ENCODE data around the gene RFT1.

Gene RFT1

DNA sequence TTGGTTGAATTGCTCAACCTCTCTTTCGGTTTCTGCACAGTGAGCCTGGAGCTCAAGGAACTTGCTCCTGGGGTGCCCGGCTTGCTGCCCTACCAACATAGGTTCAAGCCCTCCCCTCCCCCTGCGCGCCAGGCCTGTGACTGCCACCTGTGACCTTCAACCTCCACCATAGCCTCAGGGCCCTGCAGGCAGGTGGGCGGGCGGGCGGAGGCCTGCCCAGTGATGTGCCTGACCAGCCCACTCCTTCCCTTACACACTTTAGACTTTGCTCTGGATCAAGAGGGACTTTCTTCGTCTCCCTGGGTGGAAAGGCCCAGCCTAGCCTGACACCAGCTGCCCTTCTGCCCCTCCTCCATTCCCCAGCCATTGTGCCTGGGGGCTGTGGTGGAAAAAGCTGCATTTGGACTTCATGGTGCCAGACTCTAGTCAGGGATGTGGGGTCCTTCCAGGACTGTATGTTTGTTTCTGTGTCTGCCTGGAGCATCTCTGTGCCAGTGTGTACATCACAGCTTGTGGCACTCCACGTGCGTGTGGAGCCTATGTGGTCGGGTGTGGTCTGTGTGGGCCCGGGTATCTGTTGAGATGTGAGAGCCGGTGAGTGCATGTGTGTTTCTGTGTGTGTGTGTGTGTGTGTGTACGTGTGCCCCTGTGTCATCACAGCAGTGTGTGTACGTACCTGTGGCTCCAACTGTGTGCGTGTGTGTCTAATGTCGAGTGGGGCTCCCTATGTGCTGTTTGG lies 40.3 kb upstream of the RFT1 start:
- peaks cover 100% of the 10 kb centered on the region for H4K20me1 ChIP-seq
- H3K9ac ChIP-seq, result peak overlapping the region; percentile 48; the same call in 1 of the 2 replicates
- peak overlapping the region; percentile 81 for H3K27ac ChIP-seq
- H3K36me3 ChIP-seq, result peaks cover 45% of the 10 kb centered on the region
- H3K9me3 ChIP-seq, result no peaks in the 10 kb centered on the region
- H3K27me3 ChIP-seq, result no peaks in the 10 kb centered on the region
- peaks cover 89% of the 10 kb centered on the region for H3K4me1 ChIP-seq
- H3K4me2 ChIP-seq, result peak overlapping the region; percentile 90
- H3K4me3 ChIP-seq, result 0 out of 2 replicates have a peak overlapping the region, but pooled peaks have one; percentile 23
- peak; percentile 96 for TF ChIP-seq Cebpa-rat (IDR thresholded peaks at IDR 0.05)

DNA sequence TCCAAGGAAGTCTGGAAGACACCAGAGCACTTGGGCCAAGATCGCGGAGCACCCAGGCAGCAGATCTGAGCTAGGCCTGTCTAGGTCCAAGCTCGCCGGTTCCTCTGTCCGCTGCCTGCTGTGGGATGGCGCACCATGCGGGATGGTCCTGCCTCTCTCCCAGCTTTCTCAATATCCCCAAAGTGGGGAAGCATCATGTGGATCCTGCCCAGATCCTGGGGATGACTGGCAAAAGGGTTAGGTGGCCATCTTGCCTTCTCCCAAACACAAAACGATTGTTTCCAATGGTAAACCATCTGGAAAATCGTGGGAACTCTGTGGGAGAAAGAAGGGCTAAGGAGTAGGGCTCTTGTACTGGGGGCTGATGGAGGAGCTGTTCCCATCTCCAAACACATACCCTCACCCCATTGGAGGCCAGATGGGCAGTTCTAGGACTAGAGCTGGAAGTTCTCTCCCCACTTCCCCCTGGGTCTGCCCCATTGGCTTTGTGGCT lies 39.6 kb upstream of the RFT1 start:
- H4K20me1 ChIP-seq, result peaks cover 100% of the 10 kb centered on the region
- no peaks in the 10 kb centered on the region for H3K9me3 ChIP-seq
- H3K4me3 ChIP-seq, result 0 out of 2 replicates have a peak overlapping the region, but pooled peaks have one; percentile 24
- H3K27me3 ChIP-seq, result no peaks in the 10 kb centered on the region
- peak overlapping the region; percentile 81 for H3K27ac ChIP-seq
- peaks cover 45% of the 10 kb centered on the region for H3K36me3 ChIP-seq
- TF ChIP-seq Cebpa-rat (IDR thresholded peaks at IDR 0.05), result no peak
- H3K4me2 ChIP-seq, result peak overlapping the region; percentile 90
- H3K4me1 ChIP-seq, result peaks cover 93% of the 10 kb centered on the region
- H3K9ac ChIP-seq, result peak overlapping the region; percentile 48

DNA sequence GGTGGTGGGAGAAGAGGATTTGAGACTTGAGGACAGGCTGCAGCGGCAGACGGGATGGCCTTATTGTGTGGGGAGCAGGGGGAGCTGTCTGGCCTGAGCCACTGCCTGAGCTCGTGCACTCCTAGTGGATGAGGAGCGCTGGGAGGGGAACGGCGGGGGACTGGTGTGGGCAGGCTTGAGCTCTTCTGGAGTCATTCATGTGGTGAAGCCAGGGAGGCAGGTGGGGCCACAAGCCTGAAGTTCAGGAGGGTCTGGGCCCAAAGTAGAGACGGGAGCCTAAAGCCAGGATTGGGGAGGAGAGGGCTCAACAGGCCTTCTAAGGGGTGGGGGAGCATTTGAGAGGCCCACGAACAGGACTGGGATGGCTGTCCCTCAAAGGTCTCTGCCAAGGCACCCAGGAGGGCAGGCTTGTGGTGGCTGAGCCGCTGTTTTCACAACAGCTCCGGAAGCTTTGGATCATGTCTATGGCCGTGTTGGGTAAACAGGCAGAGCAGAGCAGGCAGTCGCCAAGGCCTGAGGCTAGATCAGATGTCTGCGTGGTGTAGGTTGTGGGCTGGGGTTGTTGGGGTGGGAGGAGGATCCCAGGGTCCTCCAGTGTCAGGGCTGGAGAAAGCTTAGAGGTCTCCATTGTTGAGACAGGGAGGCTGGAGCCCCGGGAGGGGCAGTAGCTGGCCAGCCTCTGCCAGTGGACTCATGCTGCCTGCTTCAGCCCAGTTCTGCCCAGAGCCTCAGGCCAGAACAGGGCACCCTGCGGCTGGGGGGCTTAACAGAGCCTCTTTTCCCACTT lies 39.0 kb upstream of the RFT1 start:
- peak overlapping the region; percentile 81 for H3K27ac ChIP-seq
- H3K4me3 ChIP-seq, result 0 out of 2 replicates have a peak overlapping the region, but pooled peaks have one; percentile 24
- TF ChIP-seq Cebpa-rat (IDR thresholded peaks at IDR 0.05), result no peak
- no peaks in the 10 kb centered on the region for H3K9me3 ChIP-seq
- no peaks in the 10 kb centered on the region for H3K27me3 ChIP-seq
- H3K4me2 ChIP-seq, result peak overlapping the region; percentile 90
- H3K9ac ChIP-seq, result peak overlapping the region; percentile 43
- peaks cover 100% of the 10 kb centered on the region for H4K20me1 ChIP-seq
- H3K4me1 ChIP-seq, result peaks cover 93% of the 10 kb centered on the region
- peaks cover 45% of the 10 kb centered on the region for H3K36me3 ChIP-seq

DNA sequence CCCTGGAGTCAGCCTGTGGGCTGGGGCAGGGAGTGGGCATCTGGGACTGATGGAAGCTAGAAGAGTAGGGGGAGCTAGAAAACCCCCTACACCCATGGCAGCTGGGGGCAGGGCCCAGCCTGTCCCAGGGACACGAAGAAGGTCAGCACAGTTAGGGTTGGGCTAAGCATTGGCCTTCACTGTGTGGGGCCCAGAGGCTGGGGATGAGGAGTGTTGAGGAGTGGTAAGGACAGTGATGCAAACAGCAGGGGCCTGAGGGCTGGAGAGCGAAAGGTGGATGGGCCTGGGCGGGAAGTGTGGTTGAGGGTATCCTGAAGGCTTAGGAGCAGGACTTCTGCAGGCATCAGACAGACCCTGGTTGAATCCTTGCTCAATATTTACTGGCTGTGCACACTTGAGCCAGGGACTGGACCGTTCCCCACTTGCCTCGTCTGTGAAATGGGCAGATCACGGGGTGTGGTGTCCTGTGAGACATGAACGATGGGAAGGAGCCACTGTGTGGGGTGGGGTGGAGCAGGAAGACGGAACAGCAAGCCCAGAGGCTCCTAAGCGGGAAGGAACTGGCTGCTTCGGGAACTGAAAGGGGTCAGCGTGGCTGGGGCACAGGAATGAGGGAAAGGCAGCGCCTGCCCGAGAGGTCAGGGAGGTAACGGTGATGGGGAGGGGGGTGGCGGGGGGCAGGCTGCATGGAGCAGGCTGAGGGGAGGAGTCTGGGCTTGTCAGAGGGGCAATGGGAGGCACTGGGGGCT lies 38.1 kb upstream of the RFT1 start:
- Histone ChIP-seq H3K4me1 (peaks cover 95% of the 10 kb centered on the region), H3K9me3 (no peaks in the 10 kb centered on the region), H3K27me3 (no peaks in the 10 kb centered on the region), H3K4me3 (no peak overlapping the region), H3K4me2 (peak overlapping the region; percentile 90), H4K20me1 (peaks cover 100% of the 10 kb centered on the region), H3K9ac (peak overlapping the region; percentile 5), H3K27ac (peak overlapping the region; percentile 14; the same call in 1 of the 2 replicates), H3K36me3 (peaks cover 36% of the 10 kb centered on the region)
- TF ChIP-seq Cebpa-rat (IDR thresholded peaks at IDR 0.05), result no peak

DNA sequence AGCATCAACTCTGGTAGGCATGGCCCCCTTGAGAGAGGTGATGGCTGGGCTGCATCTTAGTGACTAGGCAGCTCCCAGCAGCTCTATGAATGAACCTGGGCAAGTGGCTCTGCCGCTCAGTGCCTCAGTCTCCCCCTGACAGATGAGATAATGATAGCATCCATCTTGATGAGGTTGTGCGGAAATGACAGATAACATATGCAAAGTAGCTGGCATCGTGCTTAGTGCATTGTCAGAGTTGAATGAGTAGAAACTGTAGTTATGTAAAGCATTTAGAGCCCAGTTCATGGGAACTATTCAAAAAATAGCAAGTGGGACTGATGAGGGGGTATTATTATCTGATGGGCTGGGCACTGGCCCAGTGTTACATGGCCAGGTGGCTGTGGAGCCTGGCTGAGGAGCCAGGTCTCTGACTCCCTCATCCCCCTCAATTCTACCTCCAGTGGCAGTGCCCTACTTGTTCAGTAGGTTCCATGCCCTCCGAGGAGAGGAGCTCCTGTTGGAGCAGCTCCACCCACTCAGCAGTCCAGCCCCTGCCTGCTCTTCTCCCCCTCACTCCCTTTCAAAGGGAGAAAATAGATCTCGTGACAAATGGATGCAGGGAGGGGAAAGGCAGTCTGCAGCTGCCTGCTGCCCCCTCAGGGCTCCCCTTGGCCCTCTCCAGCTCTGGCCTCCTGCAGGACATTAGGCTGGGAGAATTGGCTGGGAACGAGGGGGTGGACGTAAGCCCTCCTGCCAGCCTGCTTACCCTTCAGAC lies 37.4 kb upstream of the RFT1 start:
- Histone ChIP-seq H3K27ac (peak overlapping the region; percentile 60; the same call in 1 of the 2 replicates), H3K4me2 (peak overlapping the region; percentile 90), H3K9ac (0 out of 2 replicates have a peak overlapping the region, but pooled peaks have one; percentile 5), H4K20me1 (peaks cover 100% of the 10 kb centered on the region), H3K4me1 (peaks cover 100% of the 10 kb centered on the region), H3K27me3 (no peaks in the 10 kb centered on the region), H3K4me3 (no peak overlapping the region), H3K9me3 (no peaks in the 10 kb centered on the region), H3K36me3 (peaks cover 28% of the 10 kb centered on the region)
- TF ChIP-seq Cebpa-rat (IDR thresholded peaks at IDR 0.05), result no peak

DNA sequence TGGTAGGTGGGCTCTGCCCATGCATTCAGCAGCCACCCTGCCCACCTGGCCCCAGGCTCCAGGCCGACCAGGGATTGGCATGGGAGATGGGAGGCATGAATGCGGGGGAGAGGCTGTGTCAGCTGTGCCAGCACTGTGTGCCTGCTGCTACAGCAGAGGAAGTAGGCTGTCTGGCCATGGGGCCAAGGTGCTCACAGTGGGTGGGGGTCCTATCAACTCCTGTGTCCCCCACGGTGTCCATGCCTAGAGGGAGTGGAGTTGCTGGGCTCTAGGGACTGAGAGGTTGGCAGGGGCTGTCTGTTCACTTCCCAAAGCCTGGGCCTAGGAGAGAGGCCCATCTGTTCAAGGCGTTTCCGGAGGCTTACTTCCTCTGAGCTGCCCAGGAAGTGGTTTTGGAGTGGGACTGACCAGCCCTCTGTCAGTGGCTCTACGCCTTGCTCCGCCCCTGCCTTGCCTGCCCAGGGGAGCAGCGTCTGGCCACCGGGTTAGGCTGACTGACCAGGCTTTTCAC lies 36.6 kb upstream of the RFT1 start:
- Histone ChIP-seq H3K9ac (peak overlapping the region; percentile 25; the same call in 1 of the 2 replicates), H4K20me1 (peaks cover 99% of the 10 kb centered on the region), H3K27me3 (no peaks in the 10 kb centered on the region), H3K9me3 (no peaks in the 10 kb centered on the region), H3K36me3 (peaks cover 28% of the 10 kb centered on the region), H3K4me1 (peaks cover 98% of the 10 kb centered on the region), H3K4me2 (peak overlapping the region; percentile 90), H3K4me3 (no peak overlapping the region), H3K27ac (peak overlapping the region; percentile 60)
- no peak for TF ChIP-seq Cebpa-rat (IDR thresholded peaks at IDR 0.05)

DNA sequence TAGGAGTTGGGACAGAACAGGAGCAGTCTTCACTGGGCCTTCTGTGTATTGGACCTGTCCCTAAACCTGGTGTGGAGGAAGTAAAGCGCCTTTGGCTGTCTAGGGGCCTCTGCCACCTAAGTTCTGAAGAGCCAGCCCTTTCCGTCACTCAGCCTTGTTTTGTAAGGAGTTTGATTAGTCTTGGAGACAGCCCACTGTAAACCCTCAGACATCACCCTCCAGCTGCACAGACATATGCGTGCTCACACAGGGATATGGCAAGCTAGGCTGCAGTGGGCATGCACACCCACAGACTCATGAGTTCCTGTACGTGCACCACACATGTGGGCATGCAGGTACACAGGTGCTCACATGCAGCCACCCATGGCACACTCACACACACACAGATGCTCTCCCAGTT lies 36.0 kb upstream of the RFT1 start:
- H3K4me3 ChIP-seq, result no peak overlapping the region
- H3K9ac ChIP-seq, result no peak overlapping the region
- H3K27me3 ChIP-seq, result no peaks in the 10 kb centered on the region
- H3K9me3 ChIP-seq, result no peaks in the 10 kb centered on the region
- peak overlapping the region; percentile 38; the same call in 1 of the 2 replicates for H3K27ac ChIP-seq
- peaks cover 91% of the 10 kb centered on the region for H3K4me1 ChIP-seq
- peak overlapping the region; percentile 90 for H3K4me2 ChIP-seq
- TF ChIP-seq Cebpa-rat (IDR thresholded peaks at IDR 0.05), result no peak
- peaks cover 92% of the 10 kb centered on the region for H4K20me1 ChIP-seq
- H3K36me3 ChIP-seq, result peaks cover 28% of the 10 kb centered on the region

DNA sequence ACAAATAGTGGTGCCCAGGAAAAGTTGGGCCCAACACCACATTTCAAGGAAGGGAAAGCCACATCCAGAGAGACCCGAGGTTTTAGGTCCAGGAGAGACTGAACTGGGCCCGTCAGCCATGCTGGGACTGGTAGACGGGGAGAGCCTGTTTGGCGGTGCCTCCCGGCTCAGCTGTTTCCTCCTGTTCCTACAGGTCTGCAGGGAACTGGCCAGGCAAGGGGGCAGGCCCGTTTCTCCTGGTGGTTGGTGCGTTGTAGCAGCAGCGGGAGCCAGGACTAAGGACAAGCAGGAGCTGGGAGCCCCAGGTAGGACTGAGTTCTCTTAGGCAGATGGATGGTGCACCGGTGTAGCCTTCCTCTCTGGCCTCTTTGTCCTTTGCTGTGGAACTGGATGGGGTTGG lies 34.7 kb upstream of the RFT1 start:
- Histone ChIP-seq H3K9ac (no peak overlapping the region), H4K20me1 (peaks cover 79% of the 10 kb centered on the region), H3K36me3 (peaks cover 28% of the 10 kb centered on the region), H3K4me2 (0 out of 2 replicates have a peak overlapping the region, but pooled peaks have one; percentile 90), H3K4me3 (no peak overlapping the region), H3K9me3 (no peaks in the 10 kb centered on the region), H3K27me3 (no peaks in the 10 kb centered on the region), H3K4me1 (peaks cover 87% of the 10 kb centered on the region), H3K27ac (no peak overlapping the region)
- TF ChIP-seq Cebpa-rat (IDR thresholded peaks at IDR 0.05), result no peak
